Fibroblast of skin of right biceps (primary cell): ENCODE measurements around the gene CXXC5.
"Not testable (repeated sequence)": the region's sequence is repeated elsewhere in the genome, so short reads cannot be mapped to it uniquely, and the experiment has no call there.

Experiments
- DNase-seq: peaks from one replicate; pipeline ENCODE4 v3.0.0-alpha.2; 2013

CXXC5 gene

DNA sequence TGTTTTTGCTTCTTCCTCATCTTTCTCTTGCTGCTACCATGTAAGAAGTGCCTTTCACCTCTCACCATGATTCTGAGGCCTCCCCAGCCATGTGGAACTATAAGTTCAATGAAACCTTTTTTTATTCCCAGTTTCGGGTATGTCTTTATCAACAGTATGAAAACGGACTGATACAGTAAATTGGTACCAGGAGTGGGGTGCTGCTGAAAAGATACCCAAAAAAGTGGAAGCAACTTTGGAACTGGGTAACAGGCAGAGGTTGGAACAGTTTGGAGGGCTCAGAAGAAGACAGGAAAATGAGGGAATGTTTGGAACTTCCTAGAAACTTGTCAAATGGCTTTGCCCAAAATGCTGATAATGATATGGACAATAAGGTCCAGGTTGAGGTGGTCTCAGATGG, 70.3 kb downstream of the CXXC5 start:
- not testable (repeated sequence) for DNase-seq

DNA sequence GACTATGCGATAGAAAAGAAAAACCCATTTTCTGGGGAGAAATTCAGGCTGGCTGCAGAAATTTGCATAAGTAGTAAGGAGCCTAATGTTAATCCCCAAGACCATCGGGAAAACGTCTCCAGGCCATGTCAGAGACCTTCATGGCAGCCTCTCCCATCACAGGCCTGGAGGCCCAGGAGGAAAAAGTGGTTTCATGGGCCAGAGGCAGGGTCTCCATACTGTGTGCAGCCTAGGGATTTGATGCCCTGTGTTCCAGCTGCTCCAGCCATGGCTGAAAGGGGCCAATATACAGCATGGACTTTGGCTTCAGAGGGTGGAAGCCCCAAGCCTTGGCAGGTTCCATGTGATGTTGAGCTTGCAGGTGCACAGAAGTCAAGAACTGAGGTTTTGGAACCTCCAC, 71.8 kb downstream of the CXXC5 start:
- DNase-seq: not testable (repeated sequence)

DNA sequence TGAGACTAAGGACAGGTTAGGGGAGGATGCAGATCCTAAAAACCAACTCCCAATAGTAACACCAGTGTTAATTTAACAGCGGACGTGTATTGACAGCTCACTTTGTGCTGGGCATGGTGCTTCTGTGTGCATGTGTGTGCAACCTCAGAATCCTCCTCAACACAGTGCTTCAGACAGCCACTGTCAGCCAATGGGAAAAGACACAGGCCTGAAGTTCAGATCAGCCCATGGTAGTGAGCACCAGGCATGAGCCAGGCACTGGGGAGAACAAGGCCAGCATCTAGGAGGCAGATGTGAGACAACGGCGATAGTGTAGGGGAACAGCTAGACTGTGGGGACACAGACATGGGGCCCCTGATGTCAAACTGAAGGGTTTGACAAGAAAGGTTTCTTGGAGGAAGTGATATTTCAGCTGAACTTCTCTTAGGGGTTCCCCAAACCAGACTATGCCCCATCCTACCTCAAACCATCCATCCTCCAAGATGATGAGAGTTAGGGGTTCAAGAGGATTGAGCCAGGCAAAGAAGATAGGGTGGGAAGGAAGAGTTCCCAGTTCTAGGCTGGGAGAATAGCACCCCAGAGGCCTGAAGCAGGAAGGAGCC, 75.9 kb downstream of the CXXC5 start:
- no peak for DNase-seq

- DNase-seq: peak; percentile 54
Measured at GRCh38 chr5:139725073-139725830, 77.1 kb downstream of the CXXC5 start.

DNA sequence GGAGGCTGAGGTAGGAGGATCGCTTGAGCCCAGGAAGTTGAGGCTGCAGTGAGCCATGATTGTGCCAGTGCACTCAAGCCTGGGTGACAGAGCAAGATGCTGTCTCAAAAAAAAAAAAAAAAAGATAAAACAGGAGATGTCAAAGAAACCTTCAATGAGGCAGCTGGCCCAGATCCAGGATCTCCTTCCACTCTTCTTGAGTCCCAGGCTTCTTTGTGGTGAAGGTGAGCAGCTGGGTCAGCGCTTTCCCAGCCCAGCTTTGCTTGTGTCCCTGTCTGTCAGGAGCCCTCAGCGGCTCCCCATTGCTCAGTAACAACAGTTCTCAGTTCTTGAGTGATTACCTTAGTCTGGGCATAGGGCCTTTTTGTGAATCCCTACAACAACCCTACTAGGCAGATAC, 78.1 kb downstream of the CXXC5 start:
- DNase-seq: no peak

DNA sequence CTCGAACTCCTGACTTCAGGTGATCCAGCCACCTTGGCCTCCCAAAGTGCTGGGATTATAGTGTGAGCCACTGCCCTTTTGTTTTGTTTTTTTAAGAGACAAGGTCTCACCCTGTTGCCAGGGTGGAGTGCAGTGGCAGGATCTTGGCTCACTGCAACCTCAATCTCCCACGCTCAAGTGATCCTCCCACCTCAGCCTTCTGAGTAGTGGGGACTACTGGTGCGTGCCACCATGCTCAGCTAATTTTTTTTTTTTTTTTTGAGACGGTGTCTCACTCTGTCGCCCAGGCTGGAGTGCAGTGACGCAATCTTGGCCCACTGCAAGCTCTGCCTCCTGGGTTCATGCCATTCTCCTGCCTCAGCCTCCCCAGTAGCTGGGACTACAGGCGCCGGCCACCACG, 79.5 kb downstream of the CXXC5 start:
- not testable (repeated sequence) for DNase-seq

DNA sequence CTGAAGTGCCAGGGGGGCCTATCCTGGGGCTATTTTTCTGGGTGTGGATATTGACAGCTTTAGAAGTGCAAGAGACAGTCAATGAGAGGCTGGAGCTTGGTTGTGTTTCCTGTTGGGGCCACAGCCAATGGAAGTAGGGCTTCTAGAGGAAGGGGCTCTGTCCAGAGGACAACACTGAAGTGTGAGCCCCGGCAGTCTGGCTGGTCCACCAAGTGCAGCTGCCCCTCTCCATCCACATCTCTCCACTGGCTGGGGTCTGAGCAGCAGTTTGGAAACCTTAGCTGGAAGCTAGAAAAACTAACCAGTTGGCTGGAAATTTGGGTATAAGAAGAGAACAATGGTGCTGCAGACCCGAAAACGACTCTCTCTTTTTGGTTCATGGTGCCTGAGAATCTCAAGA, 83.1 kb downstream of the CXXC5 start:
- DNase-seq: no peak

- DNase-seq: no peak
Measured at GRCh38 chr5:139732019-139732418, 83.9 kb downstream of the CXXC5 start.

DNA sequence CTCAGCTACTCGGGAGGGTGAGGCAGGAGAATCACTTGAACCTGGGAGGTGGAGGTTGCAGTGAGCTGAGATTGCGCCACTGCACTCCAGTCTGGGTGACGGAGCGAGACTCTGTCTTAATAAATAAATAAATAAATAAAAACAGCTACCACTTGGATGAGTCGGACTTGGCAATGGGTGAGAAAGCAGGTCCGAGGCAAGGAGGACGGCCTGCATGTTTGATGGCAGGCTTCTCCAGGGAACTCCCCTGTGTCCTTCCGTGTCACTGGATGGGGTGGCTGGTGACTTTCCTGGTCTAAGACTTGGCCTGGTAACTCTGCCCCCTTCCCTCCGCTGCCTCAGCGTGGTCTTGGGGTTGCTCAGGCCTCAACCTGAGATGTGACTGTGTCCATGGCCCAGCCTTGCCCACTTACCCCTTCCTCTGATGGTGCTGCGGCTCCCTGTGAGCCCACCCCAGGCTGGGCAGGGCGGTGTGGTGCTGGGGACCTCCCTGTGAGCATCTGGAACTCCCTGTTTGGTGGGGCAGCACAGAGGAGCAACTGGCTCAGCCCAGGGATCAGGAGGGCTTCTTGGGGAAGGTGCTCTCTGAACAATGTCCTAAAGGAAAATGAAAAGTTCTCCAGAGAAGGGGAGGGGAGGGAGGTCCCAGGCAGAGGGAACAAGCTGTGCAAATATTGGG, 85.0 kb downstream of the CXXC5 start:
- no peak for DNase-seq
